ENCODE data around the gene CAMTA2.
A peak's percentile ranks its signal among the peaks of the same experiment; 100 is the strongest.

- TF ChIP-seq POLR2AphosphoS5 (IDR thresholded peaks at IDR 0.05) (no peak), CTCF (IDR thresholded peaks at IDR 0.05) (peak; percentile 61 to 88 (median 80))
Measured at GRCh38 chr17:4980644-4981216, 6.7 kb downstream of the CAMTA2 start.

All from sigmoid colon (tissue), 4 donors.